Adrenal gland (tissue), 5 donors: ENCODE data around the gene TRAPPC10.

Experiments
- CTCF ChIP-seq, 6 experiments: fragments of 450-650 bp in 4 of 6; fragments of 200-600 bp in 2 of 6; sonication (generic) in 1 of 6; IDR thresholded peaks; 1 replicate in 5 of 6; 2 replicates in 1 of 6; pipeline versions ENCODE4 v1.5.1 to v1.8.0; 2016 to 2021; ENCODE audit warnings: antibody characterized with exemption in 6 of 6, mild to moderate bottlenecking in 2 of 6, moderate library complexity in 1 of 6
- POLR2A ChIP-seq, 2 donors: fragments of 450-650 bp; IDR thresholded peaks; one replicate each; pipeline ENCODE4 v1.6.1; 2017; ENCODE audit warnings: antibody characterized with exemption in 2 of 2, mild to moderate bottlenecking in 2 of 2, moderate library complexity in 1 of 2
- donor health status: DM: no; HTN: no; CAD: no.

GRCh38 chr21:44006656-44007055 lies 5.5 kb upstream of the TRAPPC10 start:
- TF ChIP-seq CTCF (IDR thresholded peaks at IDR 0.05) (no peak), POLR2A (IDR thresholded peaks at IDR 0.05) (no peak)
